Vagina (tissue), 2 donors: ENCODE measurements around the gene CCDC57. TPM values are rescaled to one million over a fixed set of nuclear protein-coding genes. Genes with fewer than 3 reads are reported as not detected.

Source experiments
- DNase-seq, 2 donors: peaks; one replicate each; pipeline ENCODE4 v3.0.0-alpha.2; 2017; ENCODE audit errors: extremely low spot score in 2 of 2
- H3K27ac ChIP-seq: fragments of 200-600 bp; sonication (generic); one replicate; pipeline ENCODE4 v1.5.1; 2019
- H3K27me3 ChIP-seq: fragments of 200-600 bp; sonication (generic); one replicate; pipeline ENCODE4 v1.5.1; 2019
- H3K36me3 ChIP-seq, 2 donors: fragments of 200-600 bp; sonication (generic); one replicate each; pipeline ENCODE4 v1.5.1; 2017 to 2019
- H3K4me1 ChIP-seq: fragments of 200-600 bp; sonication (generic); one replicate; pipeline ENCODE4 v1.5.1; 2019
- H3K4me3 ChIP-seq, 2 donors: fragments of 200-600 bp; sonication (generic); 1 replicate in 1 of 2; 2 replicates in 1 of 2; pipeline ENCODE4 v1.5.1; 2016 to 2019
- H3K9me3 ChIP-seq: fragments of 200-600 bp; sonication (generic); one replicate; pipeline ENCODE4 v1.5.1; 2019
- POLR2A ChIP-seq, 2 donors: fragments of 450-650 bp; IDR thresholded peaks; one replicate each; pipeline ENCODE4 v1.6.1; 2017; ENCODE audit warnings: antibody characterized with exemption in 2 of 2, mild to moderate bottlenecking in 2 of 2, moderate library complexity in 2 of 2
- POLR2AphosphoS5 ChIP-seq, 2 donors: sonication (generic); formaldehyde crosslinking; IDR thresholded peaks; one replicate each; pipeline ENCODE4 v1.9.0; 2017; ENCODE audit warnings: antibody characterized with exemption in 2 of 2, mild to moderate bottlenecking in 2 of 2, low read depth in 1 of 2; ENCODE audit not compliant: insufficient read depth in 1 of 2
- intact Hi-C: fragments of 100-400 bp; cut with DNase I; formaldehyde crosslinking; loops from one replicate; pipeline ENCODE4 v1.15.1; 2023
- total RNA-seq: library from RNA; depleted of rRNA; stranded (reverse); fragments of >200 nt; gene quantifications from one replicate; pipeline ENCODE4 v1.2.3, GENCODE V29; 2016
- TF ChIP-seq, protein P1 (sequence below), 3 experiments: fragments of 450-650 bp in 2 of 3; fragments of 200-600 bp in 1 of 3; sonication (generic) in 1 of 3; IDR thresholded peaks; one replicate each; pipeline ENCODE4 v1.5.1; 2017 to 2019; ENCODE audit warnings: antibody characterized with exemption in 3 of 3, mild to moderate bottlenecking in 2 of 3, moderate library complexity in 2 of 3

The CCDC57 gene
- total RNA-seq, 1 donor from 2014 or later = 26.5 TPM

GRCh38 chr17:82164853-82165252, 47.8 kb downstream of the CCDC57 start:
- Histone ChIP-seq H3K27ac (no peak overlapping the region), H3K9me3 (no peaks in the 10 kb centered on the region), H3K27me3 (no peaks in the 10 kb centered on the region), H3K4me3 (no peak overlapping the region), H3K4me1 (no peaks in the 10 kb centered on the region), H3K36me3 (peaks cover 0 to 16% of the 10 kb centered on the region in 2 donors)
- DNase-seq = no peak
- TF ChIP-seq POLR2AphosphoS5 (IDR thresholded peaks at IDR 0.05; ENCODE audit: insufficient read depth in 1 of 2, low read depth in 1 of 2) = no peak
- no peak for TF ChIP-seq POLR2A (IDR thresholded peaks at IDR 0.05)
- TF ChIP-seq, protein P1, sequence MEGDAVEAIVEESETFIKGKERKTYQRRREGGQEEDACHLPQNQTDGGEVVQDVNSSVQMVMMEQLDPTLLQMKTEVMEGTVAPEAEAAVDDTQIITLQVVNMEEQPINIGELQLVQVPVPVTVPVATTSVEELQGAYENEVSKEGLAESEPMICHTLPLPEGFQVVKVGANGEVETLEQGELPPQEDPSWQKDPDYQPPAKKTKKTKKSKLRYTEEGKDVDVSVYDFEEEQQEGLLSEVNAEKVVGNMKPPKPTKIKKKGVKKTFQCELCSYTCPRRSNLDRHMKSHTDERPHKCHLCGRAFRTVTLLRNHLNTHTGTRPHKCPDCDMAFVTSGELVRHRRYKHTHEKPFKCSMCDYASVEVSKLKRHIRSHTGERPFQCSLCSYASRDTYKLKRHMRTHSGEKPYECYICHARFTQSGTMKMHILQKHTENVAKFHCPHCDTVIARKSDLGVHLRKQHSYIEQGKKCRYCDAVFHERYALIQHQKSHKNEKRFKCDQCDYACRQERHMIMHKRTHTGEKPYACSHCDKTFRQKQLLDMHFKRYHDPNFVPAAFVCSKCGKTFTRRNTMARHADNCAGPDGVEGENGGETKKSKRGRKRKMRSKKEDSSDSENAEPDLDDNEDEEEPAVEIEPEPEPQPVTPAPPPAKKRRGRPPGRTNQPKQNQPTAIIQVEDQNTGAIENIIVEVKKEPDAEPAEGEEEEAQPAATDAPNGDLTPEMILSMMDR (IDR thresholded peaks at IDR 0.05) = no peak
- intact Hi-C loops = no loop called here

DNA sequence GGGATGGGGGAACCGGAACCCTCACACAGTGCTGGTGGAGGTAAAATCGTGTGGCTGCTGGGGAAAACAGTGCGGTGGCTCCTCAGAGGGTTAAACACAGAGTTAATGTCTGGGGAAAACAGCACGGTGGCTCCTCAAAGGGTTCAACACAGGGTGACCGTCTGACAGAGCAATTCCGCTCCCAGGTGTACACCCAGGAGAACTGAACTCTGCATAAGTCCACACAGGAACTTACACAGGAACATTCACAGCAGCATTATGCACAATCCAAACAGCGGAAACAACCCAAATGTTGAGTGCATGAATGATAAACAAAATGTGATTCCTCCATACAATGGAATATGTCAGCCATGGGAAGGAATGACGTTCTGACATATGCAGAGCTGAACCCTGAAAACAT, 51.4 kb downstream of the CCDC57 start:
- H3K4me3 ChIP-seq = no peak overlapping the region
- H3K36me3 ChIP-seq = peaks cover 0 to 16% of the 10 kb centered on the region in 2 donors
- no peak for DNase-seq
- H3K9me3 ChIP-seq = no peaks in the 10 kb centered on the region
- no peak overlapping the region for H3K27ac ChIP-seq
- H3K4me1 ChIP-seq = no peaks in the 10 kb centered on the region
- H3K27me3 ChIP-seq = no peaks in the 10 kb centered on the region
- intact Hi-C loops = no loop called here
- TF ChIP-seq POLR2AphosphoS5 (IDR thresholded peaks at IDR 0.05; ENCODE audit: insufficient read depth in 1 of 2, low read depth in 1 of 2) = no peak
- TF ChIP-seq POLR2A (IDR thresholded peaks at IDR 0.05) = no peak

- Histone ChIP-seq H3K4me3 (no peak overlapping the region), H3K27me3 (no peaks in the 10 kb centered on the region), H3K4me1 (no peaks in the 10 kb centered on the region), H3K9me3 (no peaks in the 10 kb centered on the region), H3K27ac (no peak overlapping the region), H3K36me3 (peaks cover 0 to 9% of the 10 kb centered on the region in 2 donors)
- no peak for TF ChIP-seq POLR2A (IDR thresholded peaks at IDR 0.05)
- peak in 1 of 2 donors; percentile 31 for TF ChIP-seq POLR2AphosphoS5 (IDR thresholded peaks at IDR 0.05; ENCODE audit: insufficient read depth in 1 of 2, low read depth in 1 of 2)
- DNase-seq = no peak
- intact Hi-C loops = no loop called here
These were observed 52.6 kb downstream of the CCDC57 start for GRCh38 chr17:82160075-82160474.

DNA sequence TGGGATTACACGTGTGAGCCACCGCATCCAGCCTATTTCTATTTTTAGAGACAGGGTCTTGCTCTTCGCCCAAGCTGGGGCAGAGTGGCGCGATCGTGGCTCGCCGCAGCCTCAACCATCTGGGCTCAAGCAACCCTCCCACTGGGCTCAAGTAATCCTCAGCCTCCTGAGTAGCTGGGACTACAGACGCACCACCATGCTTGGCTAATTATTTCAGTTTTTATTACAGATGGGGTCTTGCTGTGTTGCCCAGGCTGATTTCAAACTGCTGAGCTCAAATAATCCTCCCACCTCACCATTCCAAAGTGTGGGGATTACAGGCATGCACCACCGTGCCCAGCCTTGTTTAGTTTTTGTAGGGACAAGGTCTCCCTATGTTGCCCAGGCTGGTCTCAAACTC, 53.8 kb downstream of the CCDC57 start:
- H3K4me1 ChIP-seq = peaks cover 2% of the 10 kb centered on the region
- no peaks in the 10 kb centered on the region for H3K9me3 ChIP-seq
- intact Hi-C loops = loop anchor here (10.0 kb wide), 1 partner anchor 204 kb away; no protein-coding TSS in a partner anchor
- peaks cover 0 to 9% of the 10 kb centered on the region in 2 donors for H3K36me3 ChIP-seq
- TF ChIP-seq, protein P1 (IDR thresholded peaks at IDR 0.05) = no peak
- TF ChIP-seq POLR2AphosphoS5 (IDR thresholded peaks at IDR 0.05; ENCODE audit: insufficient read depth in 1 of 2, low read depth in 1 of 2) (no peak), POLR2A (IDR thresholded peaks at IDR 0.05) (no peak)
- no peaks in the 10 kb centered on the region for H3K27me3 ChIP-seq
- H3K27ac ChIP-seq = no peak overlapping the region
- no peak for DNase-seq
- no peak overlapping the region for H3K4me3 ChIP-seq

- peaks cover 10% of the 10 kb centered on the region for H3K4me1 ChIP-seq
- H3K4me3 ChIP-seq = no peak overlapping the region
- intact Hi-C loops = loop anchor here (10.0 kb wide), 1 partner anchor 203 kb away; no protein-coding TSS in a partner anchor
- no peak overlapping the region for H3K27ac ChIP-seq
- no peak for DNase-seq
- no peaks in the 10 kb centered on the region for H3K9me3 ChIP-seq
- no peaks in the 10 kb centered on the region for H3K27me3 ChIP-seq
- H3K36me3 ChIP-seq = no peaks in the 10 kb centered on the region
- TF ChIP-seq POLR2AphosphoS5 (IDR thresholded peaks at IDR 0.05; ENCODE audit: insufficient read depth in 1 of 2, low read depth in 1 of 2) = no peak
- TF ChIP-seq POLR2A (IDR thresholded peaks at IDR 0.05) = no peak
- TF ChIP-seq, protein P1 (IDR thresholded peaks at IDR 0.05) = no peak
These were observed 55.3 kb downstream of the CCDC57 start for GRCh38 chr17:82157046-82158035.
